Glomerular endothelial cell (primary cell): ENCODE measurements around the gene COIL. TPM values are rescaled to one million over a fixed set of nuclear protein-coding genes. Genes with fewer than 3 reads are reported as not detected.

Experiments used
- total RNA-seq: library from RNA; depleted of rRNA; stranded (reverse); fragments of >200 nt; gene quantifications from 2 replicates; pipeline ENCODE4 v1.2.3, GENCODE V29; 2015

Gene COIL
- total RNA-seq, 1 donor from 2014 or later = 15.3 TPM

Other genes starting within 250 kb of the COIL start
- gene C17orf67, start 127.1 kb downstream of the COIL start, total RNA-seq = 1.2 and 4.4 TPM in 2 replicates
- gene DGKE, start 126.9 kb downstream of the COIL start, total RNA-seq = 4.3 and 11.8 TPM in 2 replicates
- gene TRIM25, start 47.0 kb downstream of the COIL start, total RNA-seq = 60.1 and 68.6 TPM in 2 replicates
- gene SCPEP1, start 17.1 kb upstream of the COIL start, total RNA-seq = 42.2 and 47.3 TPM in 2 replicates
- 17.5 and 19.4 TPM in 2 replicates for gene AKAP1, start 124.2 kb upstream of the COIL start, total RNA-seq